DND-41 (cell line): Measurements from ENCODE around the gene ADGRG6.

Source experiments
- ATAC-seq: fragments of 200-7000 bp; cut with Tn5 transposase; 3 replicates; pipeline ENCODE4 v1.9.1; 2021; ENCODE audit warnings: low read depth; ENCODE audit not compliant: insufficient read depth
- DNase-seq: peaks from one replicate; pipeline ENCODE4 v3.0.0-alpha.2; 2020
- H2AFZ ChIP-seq: 2 replicates; pipeline ENCODE4 v1.6.0; 2012; ENCODE audit warnings: low read depth, low read length
- H3K27ac ChIP-seq: 2 replicates; pipeline ENCODE4 v1.5.1; 2012; ENCODE audit warnings: low read length, inconsistent platforms
- H3K27me3 ChIP-seq: fragments of 200-600 bp; sonication (generic); 2 replicates; pipeline ENCODE4 v1.6.0; 2012; ENCODE audit warnings: low read length, mild to moderate bottlenecking, inconsistent platforms; ENCODE audit not compliant: insufficient read depth, poor library complexity
- H3K36me3 ChIP-seq: 2 replicates; pipeline ENCODE4 v1.5.1; 2012; ENCODE audit warnings: low read length, inconsistent platforms; ENCODE audit not compliant: insufficient read depth
- H3K4me1 ChIP-seq: 2 replicates; pipeline ENCODE4 v1.5.1; 2012; ENCODE audit warnings: mild to moderate bottlenecking, low read length; ENCODE audit not compliant: insufficient read depth
- H3K4me2 ChIP-seq: 2 replicates; pipeline ENCODE4 v1.6.0; 2012; ENCODE audit warnings: mild to moderate bottlenecking, moderate library complexity, low read length, inconsistent platforms; ENCODE audit not compliant: insufficient read depth
- H3K4me3 ChIP-seq, 2 experiments: fragments of 200-600 bp in 1 of 2; shearing (Covaris generic) in 1 of 2; 2 replicates each; pipeline ENCODE4 v1.5.1; 2012 to 2016; ENCODE audit warnings: inconsistent platforms in 2 of 2, low read length in 2 of 2, mild to moderate bottlenecking in 2 of 2, low read depth in 1 of 2, moderate library complexity in 1 of 2
- H3K79me2 ChIP-seq: 2 replicates; pipeline ENCODE4 v1.6.0; 2012; ENCODE audit warnings: low read length, inconsistent platforms; ENCODE audit not compliant: insufficient read depth
- H3K9ac ChIP-seq: 2 replicates; pipeline ENCODE4 v1.6.0; 2012; ENCODE audit warnings: low read depth, mild to moderate bottlenecking, inconsistent platforms, low read length, moderate library complexity
- H3K9me3 ChIP-seq: 2 replicates; pipeline ENCODE4 v1.5.1; 2012; ENCODE audit warnings: low read length, moderate library complexity, mild to moderate bottlenecking, inconsistent platforms; ENCODE audit not compliant: insufficient read depth, severe bottlenecking
- H4K20me1 ChIP-seq: 2 replicates; pipeline ENCODE4 v1.6.0; 2012; ENCODE audit warnings: low read length; ENCODE audit not compliant: insufficient read depth
- CTCF ChIP-seq: IDR thresholded peaks from 2 replicates; pipeline ENCODE4 v1.5.1; 2012; ENCODE audit warnings: borderline replicate concordance, low read length, moderate library complexity, mild to moderate bottlenecking; ENCODE audit not compliant: poor library complexity, severe bottlenecking; ENCODE audit errors: extremely low read depth
- EZH2 ChIP-seq: IDR thresholded peaks from 3 replicates; pipeline ENCODE4 v1.6.1; 2012; ENCODE audit warnings: borderline replicate concordance, low read depth, mild to moderate bottlenecking, moderate library complexity, low read length, inconsistent platforms; ENCODE audit not compliant: severe bottlenecking

Gene ADGRG6

GRCh38 chr6:142329486-142330113 lies 27.8 kb downstream of the ADGRG6 start:
- H3K9me3 ChIP-seq = no peaks in the 10 kb centered on the region
- TF ChIP-seq EZH2 = no peak
- no peak for TF ChIP-seq CTCF
- no peak for ATAC-seq
- no peaks in the 10 kb centered on the region for H3K36me3 ChIP-seq
- no peak overlapping the region for H3K27ac ChIP-seq
- no peaks in the 10 kb centered on the region for H4K20me1 ChIP-seq
- no peaks in the 10 kb centered on the region for H3K79me2 ChIP-seq
- peaks cover 8% of the 10 kb centered on the region for H3K27me3 ChIP-seq
- H3K4me3 ChIP-seq = no peak overlapping the region
- DNase-seq = no peak
- H3K9ac ChIP-seq = no peak overlapping the region
- no peak overlapping the region for H2AFZ ChIP-seq
- H3K4me1 ChIP-seq = peaks cover 12% of the 10 kb centered on the region; the same call in 1 of the 2 replicates
- H3K4me2 ChIP-seq = no peak overlapping the region

GRCh38 chr6:142331075-142331551 lies 29.3 kb downstream of the ADGRG6 start:
- Histone ChIP-seq H3K27ac (no peak overlapping the region), H3K36me3 (no peaks in the 10 kb centered on the region), H4K20me1 (no peaks in the 10 kb centered on the region), H3K9ac (no peak overlapping the region), H3K4me1 (peaks cover 12% of the 10 kb centered on the region; the same call in 1 of the 2 replicates), H3K4me3 (no peak overlapping the region), H3K4me2 (no peak overlapping the region), H3K79me2 (no peaks in the 10 kb centered on the region), H3K27me3 (peaks cover 8% of the 10 kb centered on the region), H3K9me3 (no peaks in the 10 kb centered on the region), H2AFZ (no peak overlapping the region)
- peak; percentile 72 for DNase-seq
- peak; percentile 100 for ATAC-seq
- TF ChIP-seq CTCF = no peak
- TF ChIP-seq EZH2 = no peak

GRCh38 chr6:142331601-142332000 lies 29.8 kb downstream of the ADGRG6 start:
- Histone ChIP-seq H3K27ac (no peak overlapping the region), H2AFZ (no peak overlapping the region), H3K9me3 (no peaks in the 10 kb centered on the region), H3K9ac (no peak overlapping the region), H3K27me3 (peaks cover 8% of the 10 kb centered on the region), H3K79me2 (no peaks in the 10 kb centered on the region), H3K4me2 (no peak overlapping the region), H3K4me1 (peaks cover 12% of the 10 kb centered on the region; the same call in 1 of the 2 replicates), H4K20me1 (no peaks in the 10 kb centered on the region), H3K36me3 (no peaks in the 10 kb centered on the region), H3K4me3 (no peak overlapping the region)
- ATAC-seq (no peak), DNase-seq (no peak)
- no peak for TF ChIP-seq CTCF
- TF ChIP-seq EZH2 = no peak
